Activated CD4-positive, alpha-beta T cell treated with anti-CD3 and anti-CD28 coated beads for 36 hours (primary cell): Measurements from ENCODE around the gene TRMT2B. TPM values are rescaled to one million over a fixed set of nuclear protein-coding genes. Genes with fewer than 3 reads are reported as not detected.

Experiments used
- ATAC-seq: fragments of 200-7000 bp; cut with Tn5 transposase; one replicate; pipeline ENCODE4 v1.10.0; 2021; ENCODE audit warnings: mild to moderate bottlenecking, moderate library complexity
- CTCF ChIA-PET: fragments of 350-600 bp; sonication (Branson Sonifier 250); formaldehyde crosslinking; loops from one replicate; lab custom pipeline; 2021; ENCODE audit warnings: antibody characterized with exemption; lab: Charles Lee
- POLR2A ChIA-PET: fragments of 350-600 bp; sonication (Branson Sonifier 250); formaldehyde crosslinking; loops from one replicate; lab custom pipeline; 2021; ENCODE audit warnings: antibody characterized with exemption, inconsistent platforms; lab: Charles Lee
- DNase-seq: peaks from one replicate; pipeline ENCODE4 v3.0.0-alpha.2; 2020
- H3K27ac Mint-ChIP-seq: one replicate; pipeline ENCODE4 v1.8.0; 2021; ENCODE audit warnings: mixed read lengths
- H3K27me3 Mint-ChIP-seq: one replicate; pipeline ENCODE4 v1.8.0; 2021; ENCODE audit warnings: mixed read lengths
- H3K36me3 Mint-ChIP-seq: one replicate; pipeline ENCODE4 v1.8.0; 2021; ENCODE audit warnings: low read depth, mixed read lengths
- H3K4me1 Mint-ChIP-seq: one replicate; pipeline ENCODE4 v1.8.0; 2021; ENCODE audit warnings: mixed read lengths
- H3K4me3 Mint-ChIP-seq: one replicate; pipeline ENCODE4 v1.8.0; 2021; ENCODE audit warnings: mild to moderate bottlenecking, moderate library complexity, mixed read lengths
- H3K9me3 Mint-ChIP-seq: one replicate; pipeline ENCODE4 v1.8.0; 2021; ENCODE audit warnings: low read depth, mixed read lengths
- intact Hi-C, 2 experiments: fragments of 100-400 bp; cut with DNase I in 1 of 2; cut with micrococcal nuclease in 1 of 2; formaldehyde crosslinking; loops; one replicate each; pipeline versions ENCODE4 v1.14.2 to v1.15.1; 2022 to 2024; cut with DNase I, micrococcal nuclease
- total RNA-seq, 2 experiments: library from RNA; stranded (reverse); gene quantifications; one replicate each; pipeline ENCODE4 v1.2.3, GENCODE V29; 2021

The TRMT2B gene
- total RNA-seq, 2 experiments from 2014 or later, result 20.6 to 24.3 TPM

- DNase-seq (no peak), ATAC-seq (no peak)
- intact Hi-C loops, result no loop called here
- H3K36me3 Mint-ChIP-seq, result peaks cover 1% of the 10 kb centered on the region
- ChIA-PET POLR2A (no interaction called here), CTCF (no interaction called here)
- no peaks in the 10 kb centered on the region for H3K9me3 Mint-ChIP-seq
- no peaks in the 10 kb centered on the region for H3K4me1 Mint-ChIP-seq
- H3K27me3 Mint-ChIP-seq, result no peaks in the 10 kb centered on the region
- H3K4me3 Mint-ChIP-seq, result no peak within 1 kb of the TSS
- no peak within 1 kb of the TSS for H3K27ac Mint-ChIP-seq
Measured at GRCh38 chrX:100969408-100969807, 82.5 kb downstream of the TRMT2B start, which contains the start of gene ARL13A. ARL13A (plus strand) TSS chrX:100969708; CDS start chrX:100973690, 3,982 bp downstream.

DNA sequence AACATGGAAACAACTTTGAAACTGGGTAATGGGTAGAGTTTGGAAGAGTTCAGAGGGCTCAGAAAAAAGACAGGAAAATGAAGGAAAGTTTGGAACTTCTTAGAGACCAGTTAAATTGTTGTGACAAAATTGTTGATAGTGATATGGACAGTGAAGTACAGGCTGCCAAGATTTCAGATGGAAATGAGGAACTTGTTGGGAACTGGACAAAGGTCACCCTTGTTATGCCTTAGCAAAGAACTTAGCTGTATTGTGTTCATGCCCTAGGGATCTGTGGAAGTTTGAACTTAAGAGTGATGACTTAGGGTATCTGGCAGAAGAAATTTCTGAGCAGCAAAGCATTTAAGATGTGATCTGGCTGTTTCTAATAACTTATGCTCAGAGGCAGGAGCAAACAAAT, 87.5 kb downstream of the TRMT2B start:
- ChIA-PET POLR2A (no interaction called here), CTCF (no interaction called here)
- ATAC-seq (no peak), DNase-seq (no peak)
- Mint-ChIP-seq H3K9me3 (no peaks in the 10 kb centered on the region), H3K4me1 (no peaks in the 10 kb centered on the region), H3K36me3 (no peaks in the 10 kb centered on the region), H3K4me3 (no peak overlapping the region), H3K27me3 (no peaks in the 10 kb centered on the region), H3K27ac (no peak overlapping the region)
- intact Hi-C loops, result no loop called here

DNA sequence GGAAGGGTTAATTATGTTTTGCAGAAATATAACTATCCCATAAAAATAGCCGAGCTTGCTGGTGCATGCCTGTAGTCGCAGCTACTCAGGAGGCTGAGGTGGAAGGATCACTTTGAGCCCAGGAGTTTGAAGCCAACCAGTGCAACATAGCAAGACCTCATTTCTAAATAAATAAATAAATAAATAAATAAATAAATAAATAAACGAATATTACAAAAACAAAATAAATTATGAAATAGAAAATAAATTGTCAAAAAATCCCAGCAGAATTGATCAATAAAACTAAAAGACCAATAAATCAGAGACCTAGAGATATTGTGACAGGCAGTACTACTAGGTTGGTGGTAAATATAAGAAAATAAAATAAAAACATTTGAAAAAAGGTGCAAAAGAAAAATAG, 89.1 kb downstream of the TRMT2B start:
- CTCF ChIA-PET, result no interaction called here
- Mint-ChIP-seq H3K4me1 (no peaks in the 10 kb centered on the region), H3K27me3 (no peaks in the 10 kb centered on the region), H3K9me3 (no peaks in the 10 kb centered on the region), H3K36me3 (no peaks in the 10 kb centered on the region), H3K4me3 (no peak overlapping the region), H3K27ac (no peak overlapping the region)
- DNase-seq (no peak), ATAC-seq (no peak)
- POLR2A ChIA-PET, result no interaction called here
- intact Hi-C loops, result no loop called here

Other genes starting within 250 kb of the TRMT2B start
- gene CSTF2, start 231.7 kb downstream of the TRMT2B start, total RNA-seq, result 10 to 100 TPM; 53.8 to 54.3 TPM
- not detected for gene NOX1, start 177.8 kb downstream of the TRMT2B start, total RNA-seq
- 1 to 10 TPM in 1 of 2 experiments, under 1 TPM in 1; 0.78 to 1.0 TPM for gene XKRX, start 123.2 kb downstream of the TRMT2B start, total RNA-seq
- gene ARL13A, start 82.4 kb downstream of the TRMT2B start, total RNA-seq, result not detected
- not detected for gene TMEM35A, start 26.8 kb upstream of the TRMT2B start, total RNA-seq
- gene CENPI, start 46.1 kb upstream of the TRMT2B start, total RNA-seq, result 10 to 100 TPM; 19.6 to 20.6 TPM
- under 1 TPM; 0.66 to 0.79 TPM for gene DRP2, start 167.7 kb upstream of the TRMT2B start, total RNA-seq
- not detected for gene TAF7L, start 239.2 kb upstream of the TRMT2B start, total RNA-seq